OCI-LY1 (cell line): Measurements from ENCODE around the gene ETV7.

Source experiments
- H2AFZ ChIP-seq: fragments of 200-600 bp; sonication (generic), shearing (Covaris generic); 2 replicates; pipeline ENCODE4 v1.6.0; 2014; ENCODE audit warnings: antibody characterized with exemption, mild to moderate bottlenecking, low read length
- H3F3A ChIP-seq: fragments of 200-600 bp; sonication (generic), shearing (Covaris generic); 2 replicates; pipeline ENCODE4 v1.6.0; 2014; ENCODE audit warnings: mild to moderate bottlenecking, antibody characterized with exemption, low read length, moderate library complexity; ENCODE audit not compliant: insufficient read depth
- H3K27ac ChIP-seq: fragments of 200-600 bp; sonication (generic); 2 replicates; pipeline ENCODE4 v1.5.1; 2014; ENCODE audit warnings: low read length, mixed run types, mild to moderate bottlenecking, low read depth; ENCODE audit not compliant: poor library complexity, severe bottlenecking
- H3K27me3 ChIP-seq: fragments of 200-600 bp; sonication (generic); 2 replicates; pipeline ENCODE4 v1.6.0; 2014; ENCODE audit warnings: antibody characterized with exemption, mild to moderate bottlenecking, low read length, moderate library complexity; ENCODE audit not compliant: insufficient read depth
- H3K36me3 ChIP-seq: fragments of 200-600 bp; sonication (generic); 2 replicates; pipeline ENCODE4 v1.6.1; 2014; ENCODE audit warnings: mild to moderate bottlenecking, antibody characterized with exemption, low read length, moderate library complexity, mixed read lengths; ENCODE audit not compliant: insufficient read depth
- H3K4me1 ChIP-seq: fragments of 200-600 bp; sonication (generic); 2 replicates; pipeline ENCODE4 v1.5.1; 2014; ENCODE audit warnings: mild to moderate bottlenecking, low read length, moderate library complexity; ENCODE audit not compliant: insufficient read depth, severe bottlenecking
- H3K4me2 ChIP-seq: fragments of 200-600 bp; sonication (generic), shearing (Covaris generic); 2 replicates; pipeline ENCODE4 v1.6.1; 2014; ENCODE audit warnings: low read length
- H3K4me3 ChIP-seq: fragments of 200-600 bp; sonication (generic); 2 replicates; pipeline ENCODE4 v1.5.1; 2014; ENCODE audit warnings: low read length, low read depth, mild to moderate bottlenecking, mixed read lengths; ENCODE audit not compliant: poor library complexity, severe bottlenecking
- H3K79me2 ChIP-seq: fragments of 200-600 bp; shearing (Covaris generic); 2 replicates; pipeline ENCODE4 v1.6.1; 2016; ENCODE audit warnings: mixed run types, low read length, mixed read lengths; ENCODE audit not compliant: insufficient read depth
- H3K9ac ChIP-seq: fragments of 200-600 bp; sonication (generic), shearing (Covaris generic); 2 replicates; pipeline ENCODE4 v1.6.1; 2014; ENCODE audit warnings: mild to moderate bottlenecking, low read length, mixed read lengths
- H3K9me2 ChIP-seq: fragments of 200-600 bp; sonication (generic), shearing (Covaris generic); 2 replicates; pipeline ENCODE4 v1.6.1; 2014; ENCODE audit warnings: low read depth, mild to moderate bottlenecking, low read length, mixed read lengths
- H3K9me3 ChIP-seq: fragments of 200-600 bp; shearing (Covaris generic); 2 replicates; pipeline ENCODE4 v1.6.1; 2014; ENCODE audit warnings: low read length, mixed read lengths
- H4K20me1 ChIP-seq: fragments of 200-600 bp; sonication (generic), shearing (Covaris generic); 2 replicates; pipeline ENCODE4 v1.6.0; 2016; ENCODE audit warnings: mild to moderate bottlenecking, low read length; ENCODE audit not compliant: insufficient read depth
- EZH2 ChIP-seq: fragments of 200-600 bp; sonication (generic), shearing (Covaris generic); IDR thresholded peaks from 2 replicates; pipeline ENCODE4 v1.8.0; 2017; ENCODE audit warnings: borderline replicate concordance, mixed run types, mild to moderate bottlenecking, antibody characterized with exemption, low read length, moderate library complexity, mixed read lengths
- TF ChIP-seq, protein P1 (sequence below): fragments of 200-600 bp; sonication (generic), shearing (Covaris generic); IDR thresholded peaks from 2 replicates; pipeline ENCODE4 v1.5.1; 2017; ENCODE audit warnings: mild to moderate bottlenecking, antibody characterized with exemption, low read length, moderate library complexity, mixed read lengths

ETV7 gene

DNA sequence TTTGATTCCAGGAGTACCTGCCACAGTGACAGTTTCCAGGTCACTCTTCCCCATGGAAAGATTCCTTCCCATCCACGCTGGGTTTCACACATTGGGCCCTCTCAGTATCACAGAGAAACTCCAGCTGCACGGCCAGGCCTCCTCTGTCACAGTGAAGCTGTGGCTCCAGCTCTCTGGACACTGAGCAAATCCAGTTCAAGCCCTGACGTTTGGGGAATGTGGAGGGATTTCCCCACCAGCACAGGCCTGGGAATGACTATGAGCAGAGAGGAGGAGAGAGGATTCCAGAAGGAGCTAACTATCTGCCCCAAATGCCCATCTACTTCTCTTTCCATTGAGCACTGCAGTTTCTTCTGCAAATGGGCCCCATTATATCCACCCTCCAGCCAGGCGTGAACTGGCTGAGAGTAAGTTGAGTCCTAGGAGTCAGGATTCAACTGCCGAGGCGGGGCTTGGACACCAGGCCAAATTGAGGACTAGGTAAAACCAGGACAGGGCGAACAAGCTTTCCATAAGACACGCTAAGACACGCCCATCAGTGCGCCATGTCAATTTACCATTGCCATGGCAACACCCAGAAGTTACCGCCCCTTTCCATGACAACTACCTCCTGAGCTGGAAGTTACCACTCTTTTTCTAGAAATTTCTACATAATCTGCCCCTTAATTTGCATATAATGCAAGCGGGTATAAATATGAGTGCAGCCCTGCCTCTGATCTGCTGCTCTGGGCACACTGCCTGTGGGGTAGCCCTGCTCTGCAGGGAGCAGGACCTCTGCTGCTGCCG lies 41.6 kb downstream of the ETV7 start:
- no peak overlapping the region for H3K4me2 ChIP-seq
- no peak overlapping the region for H2AFZ ChIP-seq
- H3K79me2 ChIP-seq, result no peaks in the 10 kb centered on the region
- H3K27ac ChIP-seq, result no peak overlapping the region
- no peaks in the 10 kb centered on the region for H3K9me2 ChIP-seq
- no peak overlapping the region for H3K4me3 ChIP-seq
- no peaks in the 10 kb centered on the region for H3F3A ChIP-seq
- peaks cover 13% of the 10 kb centered on the region for H3K4me1 ChIP-seq
- H4K20me1 ChIP-seq, result no peaks in the 10 kb centered on the region
- H3K9me3 ChIP-seq, result no peaks in the 10 kb centered on the region
- H3K36me3 ChIP-seq, result no peaks in the 10 kb centered on the region
- no peak overlapping the region for H3K9ac ChIP-seq
- H3K27me3 ChIP-seq, result no peaks in the 10 kb centered on the region
- no peak for TF ChIP-seq EZH2
- TF ChIP-seq, protein P1, sequence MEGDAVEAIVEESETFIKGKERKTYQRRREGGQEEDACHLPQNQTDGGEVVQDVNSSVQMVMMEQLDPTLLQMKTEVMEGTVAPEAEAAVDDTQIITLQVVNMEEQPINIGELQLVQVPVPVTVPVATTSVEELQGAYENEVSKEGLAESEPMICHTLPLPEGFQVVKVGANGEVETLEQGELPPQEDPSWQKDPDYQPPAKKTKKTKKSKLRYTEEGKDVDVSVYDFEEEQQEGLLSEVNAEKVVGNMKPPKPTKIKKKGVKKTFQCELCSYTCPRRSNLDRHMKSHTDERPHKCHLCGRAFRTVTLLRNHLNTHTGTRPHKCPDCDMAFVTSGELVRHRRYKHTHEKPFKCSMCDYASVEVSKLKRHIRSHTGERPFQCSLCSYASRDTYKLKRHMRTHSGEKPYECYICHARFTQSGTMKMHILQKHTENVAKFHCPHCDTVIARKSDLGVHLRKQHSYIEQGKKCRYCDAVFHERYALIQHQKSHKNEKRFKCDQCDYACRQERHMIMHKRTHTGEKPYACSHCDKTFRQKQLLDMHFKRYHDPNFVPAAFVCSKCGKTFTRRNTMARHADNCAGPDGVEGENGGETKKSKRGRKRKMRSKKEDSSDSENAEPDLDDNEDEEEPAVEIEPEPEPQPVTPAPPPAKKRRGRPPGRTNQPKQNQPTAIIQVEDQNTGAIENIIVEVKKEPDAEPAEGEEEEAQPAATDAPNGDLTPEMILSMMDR, result no peak

GRCh38 chr6:36343109-36343680 lies 44.3 kb downstream of the ETV7 start:
- Histone ChIP-seq H3K27me3 (no peaks in the 10 kb centered on the region), H2AFZ (no peak overlapping the region), H3F3A (no peaks in the 10 kb centered on the region), H3K4me2 (no peak overlapping the region), H3K4me3 (no peak overlapping the region), H3K9me2 (no peaks in the 10 kb centered on the region), H3K27ac (no peak overlapping the region), H4K20me1 (no peaks in the 10 kb centered on the region), H3K9ac (no peak overlapping the region), H3K36me3 (no peaks in the 10 kb centered on the region), H3K4me1 (peaks cover 5% of the 10 kb centered on the region), H3K79me2 (no peaks in the 10 kb centered on the region), H3K9me3 (no peaks in the 10 kb centered on the region)
- TF ChIP-seq, protein P1, result no peak
- no peak for TF ChIP-seq EZH2

GRCh38 chr6:36340618-36341454 lies 46.6 kb downstream of the ETV7 start:
- no peak overlapping the region for H3K27ac ChIP-seq
- H3K4me3 ChIP-seq, result peak overlapping the region; percentile 20
- H3K4me1 ChIP-seq, result peaks cover 5% of the 10 kb centered on the region

More at GRCh38 chr6:36340618-36341454, 46.6 kb downstream of the ETV7 start:
- no peaks in the 10 kb centered on the region for H3K79me2 ChIP-seq
- TF ChIP-seq, protein P1, result peak; percentile 96
- no peak for TF ChIP-seq EZH2
- H2AFZ ChIP-seq, result no peak overlapping the region
- no peaks in the 10 kb centered on the region for H3K27me3 ChIP-seq
- no peaks in the 10 kb centered on the region for H3K36me3 ChIP-seq
- H3K4me2 ChIP-seq, result peak overlapping the region; percentile 49
- no peak overlapping the region for H3K9ac ChIP-seq
- no peaks in the 10 kb centered on the region for H3K9me3 ChIP-seq
- H3F3A ChIP-seq, result no peaks in the 10 kb centered on the region
- H4K20me1 ChIP-seq, result no peaks in the 10 kb centered on the region
- H3K9me2 ChIP-seq, result no peaks in the 10 kb centered on the region
